IMR-90 (cell line): ENCODE measurements around the gene NDUFA6. TPM values are rescaled to one million over a fixed set of nuclear protein-coding genes. Genes with fewer than 3 reads are reported as not detected.

Experiments
- ATAC-seq: fragments of 200-7000 bp; cut with Tn5 transposase; 2 replicates; pipeline ENCODE4 v1.9.1; 2020; ENCODE audit warnings: low read depth, mild to moderate bottlenecking, moderate library complexity
- BruUV-seq: library from RNA; stranded (reverse); fragments of 400-500 nt; replicated peaks from 2 replicates; lab custom pipeline; 2021; lab: Mats Ljungman, UMichigan
- CTCF ChIA-PET: fragments of 300-600 bp; formaldehyde crosslinking; extraction: SDS; loops from one replicate; lab custom pipeline; 2021; ENCODE audit warnings: antibody characterized with exemption; lab: Yijun Ruan, JAX
- POLR2A ChIA-PET: fragments of 300-600 bp; sonication (Branson Sonifier 250); formaldehyde crosslinking; loops from one replicate; lab custom pipeline; 2022; ENCODE audit warnings: antibody characterized with exemption; ENCODE audit not compliant: unreplicated experiment; lab: Charles Lee
- DNase-seq: peaks from one replicate; pipeline ENCODE4 v3.0.0; 2013
- H2AFZ ChIP-seq: replicated peaks from 2 replicates; pipeline ENCODE3; 2013; ENCODE audit warnings: low read length, mild to moderate bottlenecking; ENCODE audit not compliant: poor library complexity
- H2AK5ac ChIP-seq: 2 replicates; pipeline ENCODE4 v1.6.1; 2013; ENCODE audit warnings: low read depth, low read length, inconsistent platforms
- H2AK9ac ChIP-seq: replicated peaks from 2 replicates; pipeline ENCODE3; 2013; ENCODE audit warnings: mild to moderate bottlenecking, low read depth, low read length, moderate library complexity; ENCODE audit not compliant: poor library complexity
- H2BK120ac ChIP-seq: 2 replicates; pipeline ENCODE4 v1.6.1; 2013; ENCODE audit warnings: low read depth, low read length, inconsistent platforms
- H2BK15ac ChIP-seq: 3 replicates; pipeline ENCODE4 v1.6.1; 2013; ENCODE audit warnings: low read depth, low read length, inconsistent platforms
- H2BK20ac ChIP-seq: 2 replicates; pipeline ENCODE4 v1.6.1; 2013; ENCODE audit warnings: low read depth, mild to moderate bottlenecking, inconsistent platforms, low read length, moderate library complexity
- H2BK5ac ChIP-seq: 2 replicates; pipeline ENCODE4 v1.6.1; 2013; ENCODE audit warnings: mild to moderate bottlenecking, low read depth, low read length, inconsistent platforms; ENCODE audit not compliant: poor library complexity, severe bottlenecking
- H3K14ac ChIP-seq: replicated peaks from 2 replicates; pipeline ENCODE4 v1.6.1; 2013; ENCODE audit warnings: low read depth, low read length, inconsistent platforms
- H3K18ac ChIP-seq: 2 replicates; pipeline ENCODE4 v1.6.1; 2013; ENCODE audit warnings: low read depth, low read length, control low read depth
- H3K23ac ChIP-seq: 2 replicates; pipeline ENCODE4 v1.6.1; 2013; ENCODE audit warnings: low read depth, low read length, inconsistent platforms
- H3K27ac ChIP-seq: 2 replicates; pipeline ENCODE4 v1.5.1; 2013; ENCODE audit warnings: mild to moderate bottlenecking, control low read depth, low read length; ENCODE audit not compliant: insufficient read depth
- H3K27me3 ChIP-seq: 2 replicates; pipeline ENCODE4 v1.6.1; 2013; ENCODE audit warnings: low read length; ENCODE audit not compliant: control insufficient read depth, insufficient read depth
- H3K36me3 ChIP-seq: 2 replicates; pipeline ENCODE4 v1.6.1; 2013; ENCODE audit warnings: low read length, mixed read lengths; ENCODE audit not compliant: control insufficient read depth, insufficient read depth
- H3K4ac ChIP-seq: 2 replicates; pipeline ENCODE4 v1.6.1; 2013; ENCODE audit warnings: low read depth, low read length, inconsistent platforms
- H3K4me1 ChIP-seq: 2 replicates; pipeline ENCODE4 v1.6.1; 2013; ENCODE audit warnings: low read length, mixed read lengths; ENCODE audit not compliant: control insufficient read depth, insufficient read depth
- H3K4me2 ChIP-seq: 2 replicates; pipeline ENCODE4 v1.6.1; 2013; ENCODE audit warnings: low read depth, mild to moderate bottlenecking, control low read depth, low read length, moderate library complexity
- H3K4me3 ChIP-seq: 2 replicates; pipeline ENCODE4 v1.5.1; 2013; ENCODE audit warnings: low read depth, mild to moderate bottlenecking, control low read depth, low read length, moderate library complexity; ENCODE audit not compliant: insufficient read depth
- H3K56ac ChIP-seq: 2 replicates; pipeline ENCODE4 v1.6.1; 2013; ENCODE audit warnings: low read length, inconsistent platforms; ENCODE audit not compliant: insufficient read depth; ENCODE audit errors: extremely low read depth
- H3K79me1 ChIP-seq, 2 experiments: 2 replicates each; pipeline ENCODE4 v1.6.1; 2013; ENCODE audit warnings: low read length in 2 of 2, inconsistent platforms in 1 of 2, low read depth in 1 of 2
- H3K9ac ChIP-seq: 2 replicates; pipeline ENCODE4 v1.6.1; 2013; ENCODE audit warnings: low read depth, low read length, control low read depth
- H3K9me1 ChIP-seq: 2 replicates; pipeline ENCODE4 v1.6.1; 2013; ENCODE audit warnings: low read length, inconsistent platforms; ENCODE audit not compliant: insufficient read depth
- H3K9me3 ChIP-seq: 2 replicates; pipeline ENCODE4 v1.6.1; 2013; ENCODE audit warnings: low read length; ENCODE audit not compliant: control insufficient read depth, insufficient read depth
- H4K20me1 ChIP-seq: 2 replicates; pipeline ENCODE4 v1.6.1; 2013; ENCODE audit warnings: low read length, inconsistent platforms; ENCODE audit not compliant: insufficient read depth
- H4K5ac ChIP-seq: 2 replicates; pipeline ENCODE4 v1.6.1; 2013; ENCODE audit warnings: mild to moderate bottlenecking, low read depth, low read length, control low read depth
- H4K8ac ChIP-seq, 2 experiments: 2 replicates each; pipeline ENCODE4 v1.6.1; 2013; ENCODE audit warnings: low read depth in 2 of 2, low read length in 2 of 2, control low read depth in 1 of 2, inconsistent platforms in 1 of 2
- H4K91ac ChIP-seq: 2 replicates; pipeline ENCODE4 v1.6.1; 2013; ENCODE audit warnings: low read depth, low read length, inconsistent platforms; ENCODE audit not compliant: insufficient read depth
- BHLHE40 ChIP-seq: fragments of 150-350 bp; IDR thresholded peaks from 2 replicates; pipeline ENCODE4 v1.6.1; 2016; ENCODE audit warnings: mild to moderate bottlenecking, low read depth, low read length
- CEBPB ChIP-seq: IDR thresholded peaks from 2 replicates; pipeline ENCODE4 v1.6.1; 2012; ENCODE audit warnings: low read depth, low read length, improper control_type of control experiment
- CHD1 ChIP-seq: IDR thresholded peaks from 2 replicates; pipeline ENCODE4 v1.6.1; 2012; ENCODE audit warnings: low read depth, low read length, improper control_type of control experiment
- FOS ChIP-seq: fragments of 150-350 bp; IDR thresholded peaks from 2 replicates; pipeline ENCODE4 v1.6.1; 2016; ENCODE audit warnings: low read depth, low read length
- MAFK ChIP-seq: IDR thresholded peaks from 2 replicates; pipeline ENCODE4 v1.6.1; 2012; ENCODE audit warnings: low read depth, low read length, improper control_type of control experiment
- MAZ ChIP-seq: IDR thresholded peaks from 2 replicates; pipeline ENCODE4 v1.6.1; 2012; ENCODE audit warnings: low read depth, mild to moderate bottlenecking, low read length, improper control_type of control experiment, moderate library complexity, borderline replicate concordance
- MXI1 ChIP-seq: IDR thresholded peaks from 2 replicates; pipeline ENCODE4 v1.6.1; 2012; ENCODE audit warnings: low read depth, mild to moderate bottlenecking, low read length, moderate library complexity, borderline replicate concordance
- NFE2L2 ChIP-seq: fragments of 150-350 bp; IDR thresholded peaks from 2 replicates; pipeline ENCODE4 v1.6.1; 2016; ENCODE audit warnings: low read depth, mild to moderate bottlenecking, low read length
- POLR2A ChIP-seq: IDR thresholded peaks from 2 replicates; pipeline ENCODE4 v1.6.1; 2012; ENCODE audit warnings: mild to moderate bottlenecking, low read depth, low read length
- RAD21 ChIP-seq: IDR thresholded peaks from 2 replicates; pipeline ENCODE4 v1.6.1; 2012; ENCODE audit warnings: low read length, improper control_type of control experiment
- RCOR1 ChIP-seq: IDR thresholded peaks from 2 replicates; pipeline ENCODE4 v1.6.1; 2012; ENCODE audit warnings: mild to moderate bottlenecking, low read length, improper control_type of control experiment; ENCODE audit not compliant: insufficient replicate concordance
- RFX5 ChIP-seq: IDR thresholded peaks from 2 replicates; pipeline ENCODE4 v1.8.0; 2012; ENCODE audit warnings: low read depth, mild to moderate bottlenecking, low read length, moderate library complexity
- SMC3 ChIP-seq: fragments of 150-350 bp; IDR thresholded peaks from 2 replicates; pipeline ENCODE4 v1.6.1; 2016; ENCODE audit warnings: low read depth, mild to moderate bottlenecking, antibody characterized with exemption, low read length, moderate library complexity
- WGBS, 2 experiments: methylation state at CpG; one replicate each; pipeline versions ENCODE4 v1.1.5 to v1.1.7; 2013; ENCODE audit warnings: missing lambda C conversion rate in 2 of 2; ENCODE audit not compliant: insufficient read length in 1 of 2; ENCODE audit errors: extremely low coverage in 2 of 2; 5-methylcytosine and 5-hydroxymethylcytosine counted together
- dilution Hi-C: fragments of 300-500 bp; cut with HindIII; formaldehyde crosslinking; loops from one replicate; pipeline ENCODE4 v1.14.3; 2018; ENCODE audit warnings: low sequenced_read_pairs; ENCODE audit not compliant: unreplicated experiment
- in situ Hi-C: fragments of 300-500 bp; cut with MboI; formaldehyde crosslinking; loops from 3 replicates; pipeline ENCODE4 v1.14.3; 2019; ENCODE audit warnings: low sequenced_read_pairs, inconsistent platforms, mixed read lengths
- intact Hi-C: fragments of 100-400 bp; cut with micrococcal nuclease; formaldehyde crosslinking; loops from 2 replicates; pipeline ENCODE4 v1.10.0; 2022
- polyA plus RNA-seq, 3 experiments: library from polyadenylated mRNA; depleted of rRNA; stranded (reverse); fragments of >200 nt; gene quantifications; 2 replicates each; pipeline ENCODE4 v1.2.3, GENCODE V29; 2012; ENCODE audit warnings: low replicate concordance in 1 of 3
- total RNA-seq: library from RNA; depleted of rRNA; stranded (reverse); fragments of >200 nt; gene quantifications from 2 replicates; pipeline ENCODE4 v1.2.3, GENCODE V29; 2012
- TF ChIP-seq, protein P1 (sequence below): fragments of 150-350 bp; IDR thresholded peaks from 2 replicates; pipeline ENCODE4 v1.6.1; 2017; ENCODE audit warnings: mild to moderate bottlenecking, antibody characterized with exemption, low read length, low read depth
- TF ChIP-seq, protein P2 (sequence below): conservative IDR thresholded peaks from 2 replicates; pipeline ENCODE4 v1.5.1; 2012; ENCODE audit warnings: mild to moderate bottlenecking, low read depth, low read length, improper control_type of control experiment
- TF ChIP-seq, protein P3 (sequence below): fragments of 150-350 bp; IDR thresholded peaks from 2 replicates; pipeline ENCODE4 v1.6.1; 2016; ENCODE audit warnings: low read depth, mild to moderate bottlenecking, low read length, moderate library complexity, borderline replicate concordance

The NDUFA6 gene
- total and polyA plus RNA-seq, 2 of the 4 experiments (the other 2 are of a cell fraction): 48.8 to 89.0 TPM

DNA sequence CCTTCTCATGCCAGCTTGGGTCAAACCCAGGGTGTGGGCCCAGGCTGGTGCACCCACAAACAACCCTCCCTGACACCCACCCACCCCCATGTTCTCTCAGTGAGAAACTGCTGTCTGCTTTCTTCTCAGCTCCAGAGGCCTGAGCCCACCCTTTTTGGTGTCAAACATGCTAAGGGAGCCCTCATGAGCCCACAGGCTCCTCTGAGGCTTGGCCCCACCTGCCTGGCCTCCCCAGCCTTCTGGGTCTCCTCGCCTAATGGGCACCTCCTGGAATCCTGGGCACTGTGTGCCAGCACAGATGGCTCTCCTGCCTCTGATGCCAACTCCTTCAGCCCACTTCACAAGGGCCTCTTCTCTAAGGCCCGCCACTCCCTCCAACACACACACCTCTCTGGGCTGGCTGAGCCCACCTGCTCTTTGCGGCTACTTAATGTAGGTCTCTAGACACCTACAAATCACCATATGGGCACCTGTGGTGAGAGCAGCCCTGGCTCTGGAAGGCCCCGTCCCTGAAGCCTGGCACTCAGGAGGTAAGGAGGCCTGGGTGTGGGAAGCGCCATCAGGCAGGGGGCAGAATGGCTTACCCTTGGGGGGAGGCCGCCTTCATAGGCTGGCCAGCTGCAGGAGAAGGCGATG is 24.3 kb downstream of the NDUFA6 start:
- Histone ChIP-seq H4K20me1 (0 out of 2 replicates have a peak, but pooled peaks cover 4% of the 10 kb centered on the region), H3K27ac (no peak overlapping the region), H4K8ac (no peak overlapping the region), H4K5ac (no peak overlapping the region), H3K9ac (no peak overlapping the region), H2AK9ac (no peak overlapping the region), H3K27me3 (no peaks in the 10 kb centered on the region), H2AFZ (no peak overlapping the region), H2AK5ac (no peak overlapping the region), H3K79me1 (peaks cover 0 to 25% of the 10 kb centered on the region in 2 experiments; a peak in 3 of 4 replicates), H3K4ac (no peak overlapping the region), H2BK5ac (no peak overlapping the region), H3K4me1 (peaks cover 3% of the 10 kb centered on the region), H2BK120ac (no peak overlapping the region), H2BK15ac (no peak overlapping the region), H3K36me3 (peaks cover 24% of the 10 kb centered on the region), H2BK20ac (no peak overlapping the region), H3K9me1 (0 out of 2 replicates have a peak, but pooled peaks cover 5% of the 10 kb centered on the region), H3K4me2 (no peak overlapping the region), H4K91ac (no peak overlapping the region), H3K18ac (no peak overlapping the region), H3K23ac (no peak overlapping the region), H3K9me3 (no peaks in the 10 kb centered on the region), H3K14ac (no peak overlapping the region), H3K4me3 (no peak overlapping the region), H3K56ac (no peak overlapping the region)
- dilution Hi-C loops: no loop called here
- TF ChIP-seq CEBPB (no peak), MAFK (no peak), MAZ (no peak), NFE2L2 (no peak), RFX5 (no peak), POLR2A (no peak), BHLHE40 (no peak), MXI1 (no peak), SMC3 (no peak), FOS (no peak), RCOR1 (no peak), CHD1 (no peak), RAD21 (no peak)
- TF ChIP-seq, protein P1, sequence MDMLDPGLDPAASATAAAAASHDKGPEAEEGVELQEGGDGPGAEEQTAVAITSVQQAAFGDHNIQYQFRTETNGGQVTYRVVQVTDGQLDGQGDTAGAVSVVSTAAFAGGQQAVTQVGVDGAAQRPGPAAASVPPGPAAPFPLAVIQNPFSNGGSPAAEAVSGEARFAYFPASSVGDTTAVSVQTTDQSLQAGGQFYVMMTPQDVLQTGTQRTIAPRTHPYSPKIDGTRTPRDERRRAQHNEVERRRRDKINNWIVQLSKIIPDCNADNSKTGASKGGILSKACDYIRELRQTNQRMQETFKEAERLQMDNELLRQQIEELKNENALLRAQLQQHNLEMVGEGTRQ: no peak
- TF ChIP-seq, protein P2, sequence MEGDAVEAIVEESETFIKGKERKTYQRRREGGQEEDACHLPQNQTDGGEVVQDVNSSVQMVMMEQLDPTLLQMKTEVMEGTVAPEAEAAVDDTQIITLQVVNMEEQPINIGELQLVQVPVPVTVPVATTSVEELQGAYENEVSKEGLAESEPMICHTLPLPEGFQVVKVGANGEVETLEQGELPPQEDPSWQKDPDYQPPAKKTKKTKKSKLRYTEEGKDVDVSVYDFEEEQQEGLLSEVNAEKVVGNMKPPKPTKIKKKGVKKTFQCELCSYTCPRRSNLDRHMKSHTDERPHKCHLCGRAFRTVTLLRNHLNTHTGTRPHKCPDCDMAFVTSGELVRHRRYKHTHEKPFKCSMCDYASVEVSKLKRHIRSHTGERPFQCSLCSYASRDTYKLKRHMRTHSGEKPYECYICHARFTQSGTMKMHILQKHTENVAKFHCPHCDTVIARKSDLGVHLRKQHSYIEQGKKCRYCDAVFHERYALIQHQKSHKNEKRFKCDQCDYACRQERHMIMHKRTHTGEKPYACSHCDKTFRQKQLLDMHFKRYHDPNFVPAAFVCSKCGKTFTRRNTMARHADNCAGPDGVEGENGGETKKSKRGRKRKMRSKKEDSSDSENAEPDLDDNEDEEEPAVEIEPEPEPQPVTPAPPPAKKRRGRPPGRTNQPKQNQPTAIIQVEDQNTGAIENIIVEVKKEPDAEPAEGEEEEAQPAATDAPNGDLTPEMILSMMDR: no peak
- TF ChIP-seq, protein P3, sequence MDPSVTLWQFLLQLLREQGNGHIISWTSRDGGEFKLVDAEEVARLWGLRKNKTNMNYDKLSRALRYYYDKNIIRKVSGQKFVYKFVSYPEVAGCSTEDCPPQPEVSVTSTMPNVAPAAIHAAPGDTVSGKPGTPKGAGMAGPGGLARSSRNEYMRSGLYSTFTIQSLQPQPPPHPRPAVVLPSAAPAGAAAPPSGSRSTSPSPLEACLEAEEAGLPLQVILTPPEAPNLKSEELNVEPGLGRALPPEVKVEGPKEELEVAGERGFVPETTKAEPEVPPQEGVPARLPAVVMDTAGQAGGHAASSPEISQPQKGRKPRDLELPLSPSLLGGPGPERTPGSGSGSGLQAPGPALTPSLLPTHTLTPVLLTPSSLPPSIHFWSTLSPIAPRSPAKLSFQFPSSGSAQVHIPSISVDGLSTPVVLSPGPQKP: no peak
- intact Hi-C loops: no loop called here
- in situ Hi-C loops: no loop called here
- ATAC-seq: no peak
- no peak for DNase-seq
- 94% methylated on average over 3 of the region's 7 CpGs; no CpG with 5 or more reads in 1 of the 2 experiments for WGBS, 2 experiments
- no TSS peak for BruUV-seq
- ChIA-PET POLR2A (no interaction called here), CTCF (no interaction called here)
